ENCODE data around the gene CYP11A1. TPM values are rescaled to one million over a fixed set of nuclear protein-coding genes. Genes with fewer than 3 reads are reported as not detected.
"Not testable (repeated sequence)": the region's sequence is repeated elsewhere in the genome, so short reads cannot be mapped to it uniquely, and the experiment has no call there.

The CYP11A1 gene
- total RNA-seq, 2 experiments from 2014 or later = 0.29 TPM; not detected in 1

GRCh38 chr15:74369756-74370155, 2.3 kb upstream of the CYP11A1 start:
- Mint-ChIP-seq H3K4me3 (no peak overlapping the region), H3K9me3 (no peaks in the 10 kb centered on the region), H3K4me1 (ENCODE audit: low read depth) (peaks cover 9% of the 10 kb centered on the region), H3K27me3 (peaks cover 28% of the 10 kb centered on the region), H3K27ac (no peak overlapping the region), H3K36me3 (no peaks in the 10 kb centered on the region)
- intact Hi-C loops (cut with micrococcal nuclease) = loop anchor here (5.0 kb wide), 1 partner anchor 398 kb away; no protein-coding TSS in a partner anchor
- POLR2A ChIA-PET = no interaction called here
- no peak for DNase-seq
- CTCF ChIA-PET = interaction anchor here (1.5 to 17.3 kb wide), 2 partner anchors 68 to 252 kb away, joined by 5 to 652 read pairs; partner anchors contain the start of gene SEMA7A

- POLR2A ChIA-PET = no interaction called here
- Mint-ChIP-seq H3K27me3 (peaks cover 33% of the 10 kb centered on the region), H3K27ac (no peak overlapping the region), H3K4me3 (no peak overlapping the region), H3K4me1 (ENCODE audit: low read depth) (peaks cover 3% of the 10 kb centered on the region), H3K9me3 (no peaks in the 10 kb centered on the region), H3K36me3 (no peaks in the 10 kb centered on the region)
- no peak for DNase-seq
- CTCF ChIA-PET = interaction anchor here (1.5 to 17.3 kb wide), 2 partner anchors 69 to 252 kb away, joined by 5 to 652 read pairs; partner anchors contain the start of gene SEMA7A
- intact Hi-C loops (cut with micrococcal nuclease) = no loop called here
Observed at GRCh38 chr15:74369084-74369745, 1.8 kb upstream of the CYP11A1 start.

GRCh38 chr15:74368121-74368520, 675 bp upstream of the CYP11A1 start:
- DNase-seq = no peak
- H3K27me3 Mint-ChIP-seq = peaks cover 33% of the 10 kb centered on the region

DNA sequence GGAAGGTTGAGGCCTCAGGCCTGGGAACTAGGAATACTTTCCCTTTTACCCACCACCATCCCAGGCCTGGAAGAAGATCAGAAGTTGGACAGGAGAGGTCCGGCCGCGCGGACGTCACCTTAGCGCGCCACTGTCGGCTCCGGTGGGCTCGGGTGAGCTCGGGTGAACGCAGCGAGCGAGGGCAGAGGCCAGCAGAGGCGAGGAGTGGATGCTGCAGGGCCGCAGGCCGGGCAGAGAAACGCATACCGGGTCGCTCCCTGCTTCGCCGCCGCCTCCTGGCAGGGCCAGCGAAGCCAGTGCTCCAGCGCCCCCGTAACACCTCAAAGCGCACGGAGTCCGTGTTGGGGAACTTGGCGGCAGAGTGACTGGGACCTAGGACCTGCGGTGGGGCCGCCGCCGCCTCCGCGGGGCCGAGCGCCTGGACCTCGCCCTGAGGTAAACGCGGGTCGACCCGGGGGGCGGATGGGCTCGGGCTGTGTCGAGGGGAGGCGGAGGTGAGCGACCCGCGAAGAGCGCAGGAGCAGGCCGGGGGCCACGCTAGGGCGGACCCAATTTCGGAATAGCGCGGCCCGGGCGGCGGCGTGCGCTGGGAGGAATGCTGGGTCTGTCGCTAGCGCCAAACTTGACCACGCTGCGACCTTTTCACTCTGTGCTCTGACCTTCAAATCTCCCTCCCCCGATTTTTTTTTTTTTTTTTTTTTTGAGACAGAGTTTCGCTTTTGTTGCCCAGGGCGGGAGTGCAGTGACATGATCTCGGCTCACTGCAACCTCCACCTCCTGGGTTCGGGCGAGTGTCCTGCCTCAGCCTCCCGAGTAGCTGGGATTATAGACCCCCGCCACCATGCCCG, 1.6 kb downstream of the CYP11A1 start:
- Mint-ChIP-seq H3K27me3 (peaks cover 35% of the 10 kb centered on the region), H3K4me3 (peak overlapping the region; percentile 24), H3K4me1 (ENCODE audit: low read depth) (peaks cover 3% of the 10 kb centered on the region), H3K36me3 (no peaks in the 10 kb centered on the region), H3K27ac (no peak overlapping the region), H3K9me3 (no peaks in the 10 kb centered on the region)
- no peak for DNase-seq
- ChIA-PET POLR2A (no interaction called here), CTCF (interaction anchor here (2.2 kb wide), 1 partner anchor 16 kb away, joined by 7 read pairs; no protein-coding TSS in a partner anchor)
- intact Hi-C loops (cut with micrococcal nuclease) = no loop called here

More at GRCh38 chr15:74368121-74368520, 675 bp upstream of the CYP11A1 start:
- Mint-ChIP-seq H3K9me3 (no peaks in the 10 kb centered on the region), H3K4me3 (no peak overlapping the region), H3K27ac (no peak overlapping the region), H3K4me1 (ENCODE audit: low read depth) (peaks cover 3% of the 10 kb centered on the region), H3K36me3 (no peaks in the 10 kb centered on the region)
- ChIA-PET CTCF (interaction anchor here (1.3 to 2.2 kb wide), 2 partner anchors 14 to 122 kb away, joined by 3 to 7 read pairs; no protein-coding TSS in a partner anchor), POLR2A (no interaction called here)
- intact Hi-C loops (cut with micrococcal nuclease) = no loop called here

DNA sequence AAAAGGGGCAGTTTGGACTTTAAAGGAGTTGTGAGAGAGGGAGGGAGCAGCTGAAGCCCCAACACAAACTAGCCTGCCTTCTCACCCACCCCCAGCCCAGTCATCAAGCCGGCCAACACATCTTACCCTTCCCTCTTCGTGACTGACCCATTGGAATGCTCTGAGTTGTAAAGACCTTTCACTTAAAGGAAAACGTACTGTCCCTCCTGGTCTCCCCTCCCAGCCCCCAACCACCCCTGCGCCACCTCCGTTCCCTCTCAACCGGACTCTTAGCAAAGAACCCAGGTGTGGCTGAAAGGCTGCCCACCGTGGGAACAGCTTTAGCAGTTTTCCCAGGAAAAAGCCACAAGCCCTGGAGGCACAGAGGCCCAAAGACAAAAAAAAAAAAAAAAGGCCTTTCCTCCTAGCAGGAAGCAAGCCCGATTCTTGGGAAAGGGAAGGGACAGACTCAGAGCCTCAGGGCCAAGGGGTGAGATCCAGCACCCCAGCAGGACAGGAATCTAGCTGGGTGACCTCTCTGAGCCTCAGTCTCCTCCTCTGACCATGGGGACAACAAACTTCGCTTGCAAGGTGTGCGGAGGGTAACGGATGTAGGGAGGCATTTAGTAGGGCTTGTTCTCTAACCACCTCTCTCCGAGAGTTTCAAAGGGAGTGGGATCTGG, 2.4 kb downstream of the CYP11A1 start:
- intact Hi-C loops (cut with micrococcal nuclease) = no loop called here
- Mint-ChIP-seq H3K4me1 (ENCODE audit: low read depth) (peaks cover 3% of the 10 kb centered on the region), H3K27me3 (peaks cover 33% of the 10 kb centered on the region), H3K27ac (no peak overlapping the region), H3K9me3 (no peaks in the 10 kb centered on the region), H3K36me3 (no peaks in the 10 kb centered on the region), H3K4me3 (peak overlapping the region; percentile 24)
- ChIA-PET CTCF (no interaction called here), POLR2A (no interaction called here)
- DNase-seq = no peak

DNA sequence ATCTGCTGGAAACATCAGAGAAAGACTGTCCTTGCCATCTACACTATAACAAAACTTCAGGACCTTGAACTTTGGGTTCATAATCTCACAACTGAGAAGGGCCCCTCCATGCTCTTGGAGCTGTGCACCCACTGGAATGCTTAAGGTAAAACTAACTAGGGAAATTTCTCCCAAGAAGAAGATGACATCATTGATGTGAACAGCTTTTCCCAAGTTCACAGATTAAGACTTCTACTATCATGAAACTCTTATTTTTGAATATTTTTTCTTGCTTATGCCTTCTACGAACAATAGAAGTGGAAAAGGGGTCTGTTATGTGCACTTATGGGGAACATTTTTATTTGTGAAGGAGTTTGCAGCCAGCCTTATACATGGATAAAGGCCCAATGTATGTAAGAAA, 5.0 kb downstream of the CYP11A1 start:
- Mint-ChIP-seq H3K36me3 (no peaks in the 10 kb centered on the region), H3K4me1 (ENCODE audit: low read depth) (peaks cover 3% of the 10 kb centered on the region), H3K9me3 (no peaks in the 10 kb centered on the region), H3K4me3 (no peak overlapping the region), H3K27ac (no peak overlapping the region), H3K27me3 (peaks cover 26% of the 10 kb centered on the region)
- intact Hi-C loops (cut with micrococcal nuclease) = no loop called here
- ChIA-PET CTCF (interaction anchor here (1.8 to 2.4 kb wide), 2 partner anchors 10 to 13 kb away, joined by 6 to 10 read pairs; no protein-coding TSS in a partner anchor), POLR2A (no interaction called here)
- no peak for DNase-seq

GRCh38 chr15:74360855-74361254, 6.6 kb downstream of the CYP11A1 start:
- H3K9me3 Mint-ChIP-seq; intact Hi-C loops (cut with micrococcal nuclease); H3K4me3 Mint-ChIP-seq; POLR2A ChIA-PET; DNase-seq; H3K36me3 Mint-ChIP-seq; H3K27ac Mint-ChIP-seq; H3K4me1 Mint-ChIP-seq (ENCODE audit: low read depth): not testable (repeated sequence)
- H3K27me3 Mint-ChIP-seq = peaks cover 16% of the 10 kb centered on the region
- CTCF ChIA-PET = interaction anchor here (2.4 kb wide), 1 partner anchor 12 kb away, joined by 10 read pairs; no protein-coding TSS in a partner anchor

DNA sequence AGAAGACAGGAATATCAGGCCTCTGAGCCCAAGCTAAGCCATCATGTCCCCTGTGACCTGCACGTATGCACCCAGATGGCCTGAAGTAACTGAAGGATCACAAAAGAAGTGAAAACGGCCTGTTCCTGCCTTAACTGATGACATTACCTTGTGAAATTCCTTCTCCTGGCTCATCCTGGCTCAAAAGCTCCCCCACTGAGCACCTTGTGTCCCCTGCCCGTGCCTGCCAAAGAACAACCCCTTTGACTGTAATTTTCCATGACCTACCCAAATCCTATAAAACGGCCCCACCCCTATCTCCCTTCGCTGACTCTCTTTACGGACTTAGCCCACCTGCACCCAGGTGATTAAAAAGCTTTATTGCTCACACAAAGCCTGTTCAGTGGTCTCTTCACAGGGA, 8.1 kb downstream of the CYP11A1 start:
- DNase-seq; H3K9me3 Mint-ChIP-seq; H3K4me3 Mint-ChIP-seq; POLR2A ChIA-PET; H3K4me1 Mint-ChIP-seq (ENCODE audit: low read depth); H3K36me3 Mint-ChIP-seq; intact Hi-C loops (cut with micrococcal nuclease); H3K27ac Mint-ChIP-seq; H3K27me3 Mint-ChIP-seq: not testable (repeated sequence)
- CTCF ChIA-PET = interaction anchor here (1.0 kb wide), 1 partner anchor 277 kb away, joined by 3 read pairs; no protein-coding TSS in a partner anchor

GRCh38 chr15:74357514-74357913, 9.9 kb downstream of the CYP11A1 start:
- H3K27me3 Mint-ChIP-seq; DNase-seq; H3K27ac Mint-ChIP-seq; CTCF ChIA-PET; POLR2A ChIA-PET; H3K36me3 Mint-ChIP-seq; H3K4me3 Mint-ChIP-seq; H3K9me3 Mint-ChIP-seq; intact Hi-C loops (cut with micrococcal nuclease); H3K4me1 Mint-ChIP-seq (ENCODE audit: low read depth): not testable (repeated sequence)

DNA sequence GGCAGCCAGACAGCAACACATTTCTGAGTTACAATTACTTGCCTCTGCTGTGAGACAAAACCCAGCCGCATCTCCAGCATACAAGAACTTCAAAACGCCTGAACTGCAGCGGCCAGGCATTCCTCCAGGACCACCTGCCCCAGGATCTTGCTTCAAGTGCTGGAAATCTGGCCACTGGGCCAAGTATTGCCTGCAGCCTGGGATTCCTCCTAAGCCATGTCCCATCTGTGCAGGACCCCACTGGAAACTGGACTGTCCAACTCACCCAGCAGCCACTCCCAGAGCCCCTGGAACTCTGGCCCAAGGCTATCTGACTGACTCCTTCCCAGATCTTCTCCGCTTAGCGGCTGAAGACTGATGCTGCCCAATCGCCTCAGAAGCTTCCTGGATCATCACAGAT, 11.4 kb downstream of the CYP11A1 start:
- DNase-seq; POLR2A ChIA-PET; H3K27me3 Mint-ChIP-seq; H3K27ac Mint-ChIP-seq; intact Hi-C loops (cut with micrococcal nuclease); H3K4me3 Mint-ChIP-seq; H3K9me3 Mint-ChIP-seq; H3K36me3 Mint-ChIP-seq; H3K4me1 Mint-ChIP-seq (ENCODE audit: low read depth): not testable (repeated sequence)
- CTCF ChIA-PET = interaction anchor here (1.0 kb wide), 1 partner anchor 26 kb away, joined by 3 read pairs; no protein-coding TSS in a partner anchor

GRCh38 chr15:74353992-74354391, 13.5 kb downstream of the CYP11A1 start:
- intact Hi-C loops (cut with micrococcal nuclease); H3K4me3 Mint-ChIP-seq; H3K9me3 Mint-ChIP-seq; H3K4me1 Mint-ChIP-seq (ENCODE audit: low read depth); POLR2A ChIA-PET; H3K27me3 Mint-ChIP-seq; H3K36me3 Mint-ChIP-seq; H3K27ac Mint-ChIP-seq; DNase-seq: not testable (repeated sequence)
- CTCF ChIA-PET = interaction anchor here (0.9 kb wide), 1 partner anchor 19 kb away, joined by 3 read pairs; no protein-coding TSS in a partner anchor

DNA sequence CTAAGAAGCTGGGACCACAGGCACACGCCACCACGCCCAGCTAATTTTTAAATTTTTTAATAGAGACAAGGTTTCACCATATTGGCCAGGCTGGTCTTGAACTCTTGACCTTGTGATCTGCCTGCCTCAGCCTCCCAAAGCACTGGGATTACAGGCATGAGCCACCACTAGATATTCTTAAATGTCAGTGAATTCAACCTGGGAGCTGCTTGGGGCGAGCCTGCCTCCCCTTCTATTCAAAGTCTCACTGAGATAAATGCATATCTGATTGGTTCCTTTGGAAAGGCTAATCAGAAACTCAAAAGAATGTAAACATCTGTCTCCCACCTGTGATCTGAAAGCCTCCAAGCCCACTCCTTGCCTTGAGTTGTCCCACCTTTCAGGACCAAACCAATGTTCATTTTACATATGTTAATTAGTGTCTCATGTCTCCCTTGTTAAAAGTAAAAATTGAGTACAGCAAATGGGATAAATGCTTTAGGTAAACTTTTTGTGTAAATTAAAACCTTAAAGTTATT, 15.0 kb downstream of the CYP11A1 start:
- POLR2A ChIA-PET = no interaction called here
- intact Hi-C loops (cut with micrococcal nuclease) = no loop called here
- Mint-ChIP-seq H3K4me1 (ENCODE audit: low read depth) (no peaks in the 10 kb centered on the region), H3K4me3 (no peak overlapping the region), H3K9me3 (peaks cover 5% of the 10 kb centered on the region), H3K36me3 (no peaks in the 10 kb centered on the region), H3K27me3 (peaks cover 6% of the 10 kb centered on the region), H3K27ac (no peak overlapping the region)
- CTCF ChIA-PET = no interaction called here
- no peak for DNase-seq
